Right lobe of liver (tissue), 6 donors: Measurements from ENCODE around the gene KIAA1614. TPM values are rescaled to one million over a fixed set of nuclear protein-coding genes. Genes with fewer than 3 reads are reported as not detected.
A peak's percentile ranks its signal among the peaks of the same experiment; 100 is the strongest.

ENCODE experiments used
- ATAC-seq, 4 donors: fragments of 200-7000 bp; cut with Tn5 transposase; one replicate each; pipeline ENCODE4 v1.9.1; 2020; ENCODE audit warnings: mild to moderate bottlenecking in 4 of 4, moderate library complexity in 4 of 4
- DNase-seq, 3 donors: peaks; one replicate each; pipeline ENCODE4 v3.0.0-alpha.2; 2020
- H3K27ac ChIP-seq, 3 donors: fragments of 200-600 bp; one replicate each; pipeline ENCODE4 v1.8.0; 2022
- H3K27me3 ChIP-seq, 2 donors: fragments of 200-600 bp; one replicate each; pipeline ENCODE4 v1.8.0; 2022
- H3K36me3 ChIP-seq, 4 donors: fragments of 200-600 bp; sonication (generic) in 1 of 4; one replicate each; pipeline versions ENCODE4 v1.5.1 to v1.8.0; 2017 to 2022; ENCODE audit warnings: control low read depth in 1 of 4
- H3K4me1 ChIP-seq, 4 donors: fragments of 200-600 bp; sonication (generic) in 1 of 4; one replicate each; pipeline versions ENCODE4 v1.5.1 to v1.8.0; 2017 to 2022; ENCODE audit warnings: control low read depth in 1 of 4
- H3K4me3 ChIP-seq, 3 donors: fragments of 200-600 bp; one replicate each; pipeline ENCODE4 v1.8.0; 2022
- H3K9me3 ChIP-seq, 4 donors: fragments of 200-600 bp; sonication (generic) in 1 of 4; one replicate each; pipeline versions ENCODE4 v1.5.1 to v1.8.0; 2017 to 2022; ENCODE audit warnings: control low read depth in 1 of 4
- POLR2A ChIP-seq: fragments of 450-650 bp; IDR thresholded peaks from one replicate; pipeline ENCODE4 v1.6.1; 2017; ENCODE audit warnings: antibody characterized with exemption, mild to moderate bottlenecking
- WGBS: methylation state at CpG from one replicate; pipeline ENCODE4 v1.1.6; 2018; ENCODE audit warnings: low coverage, low lambda C conversion rate; ENCODE audit not compliant: insufficient coverage; ENCODE audit errors: missing lambda C conversion rate; 5-methylcytosine and 5-hydroxymethylcytosine counted together
- intact Hi-C, 2 donors: fragments of 100-400 bp; cut with DNase I; formaldehyde crosslinking; loops; one replicate each; pipeline versions ENCODE4 v1.11.2 to v1.14.1; 2022
- total RNA-seq, 6 experiments: library from RNA; depleted of rRNA in 2 of 6; stranded (reverse); fragments of >200 nt in 2 of 6; fragmentation: NEBNext Ultra II Directional in 3 of 6; extraction: Animal tissue kit (Norgen Biotek cat#: 25700) in 3 of 6; gene quantifications; one replicate each; pipeline versions ENCODE4 v1.1.0 to v1.2.4, GENCODE V29; 2016 to 2023
- TF ChIP-seq, protein P1 (sequence below), 4 donors: fragments of 200-600 bp in 3 of 4; fragments of 450-650 bp in 1 of 4; IDR thresholded peaks; one replicate each; pipeline versions ENCODE4 v1.5.1 to v1.8.0; 2016 to 2022; ENCODE audit warnings: antibody characterized with exemption in 4 of 4, mild to moderate bottlenecking in 2 of 4
- donor health status: DM: no; HTN: yes; CAD: no.
- donor health status: DM: no; HTN: no; CAD: no.
- donor health status: DM: no; HTN: no; CAD: no.
- donor health status: DM: no; HTN: yes; CAD: no.
- donor health status: DM: no; HTN: yes; CAD: no.

The KIAA1614 gene
- total RNA-seq, 6 experiments from 2014 or later: 0.13 to 0.25 (median 0.21) TPM

DNA sequence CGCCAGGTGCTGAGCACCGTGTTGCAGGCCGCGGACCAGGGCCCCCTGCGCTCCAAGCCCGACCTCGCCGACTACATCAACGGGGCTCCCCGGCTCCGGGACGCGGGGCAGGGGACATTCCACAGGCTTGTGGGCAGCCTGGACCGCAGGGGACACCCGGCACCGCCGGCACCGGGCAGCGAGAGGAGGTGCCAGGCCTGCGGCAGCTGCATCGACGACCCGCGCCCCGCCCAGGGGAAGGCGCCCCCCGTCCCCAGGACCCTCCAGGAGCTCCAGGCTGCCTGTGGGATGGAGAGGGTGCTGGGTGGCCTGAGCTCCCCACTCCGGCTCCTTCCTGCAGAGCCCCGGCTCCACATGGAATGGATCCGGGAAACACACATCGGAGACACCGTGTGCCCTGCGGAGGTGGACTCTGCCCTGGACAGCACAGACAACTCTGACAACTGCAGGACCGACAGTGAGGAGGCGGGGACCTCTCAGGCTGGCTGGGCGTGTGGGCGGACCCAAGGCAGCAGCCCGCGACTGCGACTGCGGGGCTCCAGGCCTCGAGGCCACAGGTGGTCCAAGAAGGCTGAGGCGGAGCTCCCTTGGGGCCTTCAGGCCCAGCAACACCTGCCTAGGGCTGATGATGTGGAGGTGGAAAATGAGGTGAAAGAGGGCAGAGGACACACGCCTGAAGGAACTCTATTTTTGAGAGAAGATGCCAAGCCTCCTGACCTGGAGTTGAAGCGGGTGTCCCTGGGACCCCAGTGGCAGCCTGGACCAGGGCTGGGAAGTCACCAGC is 22.8 kb downstream of the KIAA1614 start:
- peak; percentile 71 to 76 (median 74) for DNase-seq
- intact Hi-C loops: no loop called here
- H3K4me3 ChIP-seq: peak overlapping the region in 2 of 3 donors; percentile 39 to 47
- 24% methylated on average over 3 of the region's 45 CpGs for WGBS
- H3K9me3 ChIP-seq: no peaks in the 10 kb centered on the region
- no peaks in the 10 kb centered on the region for H3K27me3 ChIP-seq
- peak; percentile 51 for TF ChIP-seq POLR2A
- TF ChIP-seq, protein P1, sequence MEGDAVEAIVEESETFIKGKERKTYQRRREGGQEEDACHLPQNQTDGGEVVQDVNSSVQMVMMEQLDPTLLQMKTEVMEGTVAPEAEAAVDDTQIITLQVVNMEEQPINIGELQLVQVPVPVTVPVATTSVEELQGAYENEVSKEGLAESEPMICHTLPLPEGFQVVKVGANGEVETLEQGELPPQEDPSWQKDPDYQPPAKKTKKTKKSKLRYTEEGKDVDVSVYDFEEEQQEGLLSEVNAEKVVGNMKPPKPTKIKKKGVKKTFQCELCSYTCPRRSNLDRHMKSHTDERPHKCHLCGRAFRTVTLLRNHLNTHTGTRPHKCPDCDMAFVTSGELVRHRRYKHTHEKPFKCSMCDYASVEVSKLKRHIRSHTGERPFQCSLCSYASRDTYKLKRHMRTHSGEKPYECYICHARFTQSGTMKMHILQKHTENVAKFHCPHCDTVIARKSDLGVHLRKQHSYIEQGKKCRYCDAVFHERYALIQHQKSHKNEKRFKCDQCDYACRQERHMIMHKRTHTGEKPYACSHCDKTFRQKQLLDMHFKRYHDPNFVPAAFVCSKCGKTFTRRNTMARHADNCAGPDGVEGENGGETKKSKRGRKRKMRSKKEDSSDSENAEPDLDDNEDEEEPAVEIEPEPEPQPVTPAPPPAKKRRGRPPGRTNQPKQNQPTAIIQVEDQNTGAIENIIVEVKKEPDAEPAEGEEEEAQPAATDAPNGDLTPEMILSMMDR (IDR thresholded peaks at IDR 0.05): no peak
- H3K4me1 ChIP-seq: no peaks in the 10 kb centered on the region
- ATAC-seq: peak; percentile 94 to 98 (median 96)
- no peak overlapping the region for H3K27ac ChIP-seq
- H3K36me3 ChIP-seq: no peaks in the 10 kb centered on the region

DNA sequence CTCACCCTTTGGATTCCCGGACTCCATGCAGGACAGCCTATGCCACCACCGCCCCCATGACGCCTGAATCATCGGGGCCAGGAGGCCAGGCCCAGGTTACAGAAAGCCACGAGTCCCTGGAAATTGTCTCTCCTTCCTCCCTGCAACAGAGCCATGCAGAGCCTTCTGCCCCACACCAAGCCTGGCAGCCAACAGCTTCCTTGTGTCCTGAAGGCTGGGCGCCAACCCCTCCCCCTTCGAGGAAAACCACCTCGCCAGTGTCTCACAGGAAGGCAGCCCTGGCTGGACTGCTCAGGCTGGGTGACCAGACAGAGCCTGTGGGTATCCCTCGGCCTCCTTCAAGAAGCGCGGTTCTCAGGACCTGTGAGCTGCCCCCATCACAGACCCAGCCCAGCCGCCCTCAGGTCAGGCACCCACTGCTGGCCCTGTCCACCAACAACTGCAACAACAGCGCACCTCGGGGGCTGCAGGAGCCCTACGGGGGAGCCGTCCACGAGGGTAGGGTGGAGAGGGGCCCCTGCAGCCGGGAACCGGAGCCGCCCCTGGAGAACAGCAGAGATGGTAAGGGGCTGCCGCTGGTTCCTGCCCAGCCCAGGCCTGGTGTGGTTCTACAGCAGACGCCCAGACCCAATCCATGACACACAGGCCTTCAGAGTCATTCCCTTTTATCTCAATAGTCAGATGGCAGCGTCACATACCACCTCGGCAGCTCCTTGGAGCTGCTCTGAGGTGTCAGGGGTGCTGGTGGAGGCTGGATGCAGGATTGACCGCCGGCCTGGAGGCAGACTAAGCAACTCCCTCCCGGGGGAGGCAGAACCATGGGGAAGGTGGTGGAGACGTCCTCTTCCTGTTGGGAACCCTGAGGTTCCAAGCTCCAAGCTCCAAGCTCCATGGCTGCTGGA is 23.7 kb downstream of the KIAA1614 start:
- Histone ChIP-seq H3K4me3 (no peak overlapping the region), H3K27me3 (no peaks in the 10 kb centered on the region), H3K27ac (no peak overlapping the region), H3K4me1 (no peaks in the 10 kb centered on the region), H3K9me3 (no peaks in the 10 kb centered on the region), H3K36me3 (no peaks in the 10 kb centered on the region)
- DNase-seq (no peak), ATAC-seq (no peak)
- TF ChIP-seq, protein P1 (IDR thresholded peaks at IDR 0.05): no peak
- no peak for TF ChIP-seq POLR2A
- no CpG with 5 or more reads among the region's 28 CpGs for WGBS
- intact Hi-C loops: no loop called here

DNA sequence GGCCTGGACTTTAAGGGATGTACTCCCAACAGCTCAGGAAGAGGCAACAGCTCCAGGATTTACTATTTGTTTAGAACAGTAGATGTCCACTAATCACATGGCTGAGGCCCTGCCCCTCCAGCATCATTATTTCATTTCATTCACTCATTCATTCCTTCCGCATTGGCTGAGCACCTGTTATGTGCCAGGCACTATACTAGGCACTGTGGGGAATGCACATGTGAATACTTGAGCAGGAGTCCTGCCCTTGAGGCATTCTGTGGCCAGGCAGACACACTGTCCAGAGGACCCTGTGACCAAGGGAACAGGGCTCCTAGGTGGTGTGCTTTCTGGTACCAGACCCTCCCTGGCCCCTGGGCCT is 24.3 kb downstream of the KIAA1614 start:
- TF ChIP-seq, protein P1 (IDR thresholded peaks at IDR 0.05): no peak
- no peak for TF ChIP-seq POLR2A
- intact Hi-C loops: no loop called here

DNA sequence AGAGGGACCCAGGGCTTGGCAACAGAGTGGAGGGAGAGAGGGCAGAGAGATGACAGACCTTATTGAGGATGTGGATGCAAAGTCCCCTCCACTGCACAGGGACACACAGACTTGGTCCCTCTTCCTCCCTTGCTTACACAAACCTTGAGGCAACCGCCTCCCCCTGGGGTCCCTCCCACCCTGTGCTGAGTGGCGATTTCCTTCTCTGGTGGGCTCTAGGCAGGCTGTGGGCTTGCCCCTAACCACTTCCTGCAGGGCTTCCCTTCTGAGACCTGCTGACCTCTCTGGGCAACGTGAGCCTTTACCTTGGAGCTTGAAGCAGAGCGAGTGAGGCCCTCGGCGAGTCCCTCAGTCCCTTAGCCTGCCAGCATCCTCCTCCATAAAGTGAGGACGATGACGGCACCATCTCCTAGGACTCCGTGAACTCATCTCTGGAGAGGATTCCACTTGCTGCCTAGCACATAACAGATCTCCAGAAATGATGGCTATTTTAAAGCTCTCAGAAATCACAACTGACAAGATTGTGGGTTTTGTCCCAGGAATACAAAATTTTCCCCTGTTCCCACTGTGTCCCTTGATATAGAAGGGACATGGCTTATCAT is 25.0 kb downstream of the KIAA1614 start:
- H3K27me3 ChIP-seq: no peaks in the 10 kb centered on the region
- H3K27ac ChIP-seq: no peak overlapping the region
- no peak for TF ChIP-seq POLR2A
- DNase-seq (no peak), ATAC-seq (no peak)
- no peaks in the 10 kb centered on the region for H3K4me1 ChIP-seq
- intact Hi-C loops: no loop called here
- no peak overlapping the region for H3K4me3 ChIP-seq
- no peaks in the 10 kb centered on the region for H3K9me3 ChIP-seq
- 86% methylated on average over 3 of the region's 9 CpGs for WGBS
- no peaks in the 10 kb centered on the region for H3K36me3 ChIP-seq

More for the DNA sequence above, 24.3 kb downstream of the KIAA1614 start:
- ATAC-seq: no peak
- Histone ChIP-seq H3K9me3 (no peaks in the 10 kb centered on the region), H3K27me3 (no peaks in the 10 kb centered on the region), H3K27ac (no peak overlapping the region), H3K36me3 (no peaks in the 10 kb centered on the region), H3K4me1 (no peaks in the 10 kb centered on the region), H3K4me3 (no peak overlapping the region)
- no peak for DNase-seq
- WGBS: no CpG with 5 or more reads among the region's 1 CpG
